ENCODE measurements around the gene NHLRC4. TPM values are rescaled to one million over a fixed set of nuclear protein-coding genes. Genes with fewer than 3 reads are reported as not detected.

Gene NHLRC4
- total and polyA plus RNA-seq, 2 of the 4 experiments (the other 2 are of a cell fraction) = 0.72 to 0.84 TPM

DNA sequence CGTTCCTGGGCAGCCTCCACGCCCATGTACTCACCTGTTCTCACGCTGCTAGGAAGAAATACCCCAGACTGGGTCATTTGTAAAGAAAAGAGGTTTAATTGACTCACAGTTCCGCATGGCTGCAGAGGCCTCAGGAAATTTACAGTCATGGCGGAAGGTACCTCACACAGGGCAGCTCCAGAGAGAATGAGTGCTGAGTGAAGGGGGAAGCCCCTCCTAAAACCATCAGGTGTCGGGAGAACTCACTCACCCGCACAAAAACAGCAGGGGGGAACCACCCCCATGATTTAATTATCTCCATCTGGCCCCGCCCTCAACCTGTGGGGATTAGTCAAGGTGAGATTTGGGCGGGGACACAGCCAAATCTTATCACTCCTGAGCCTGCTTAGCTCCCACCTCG, 41.2 kb downstream of the NHLRC4 start:
- dilution Hi-C loops (cut with HindIII; ENCODE audit: low sequenced_read_pairs, unreplicated experiment) = no loop called here
- Histone ChIP-seq H2BK15ac (ENCODE audit: low read depth, low read length) (no peak overlapping the region), H2AK9ac (replicated peaks; ENCODE audit: low read depth, low read length, poor library complexity) (no peak overlapping the region), H2BK5ac (ENCODE audit: low read depth, low read length, poor library complexity, severe bottlenecking) (no peak overlapping the region), H3K14ac (replicated peaks; ENCODE audit: low read depth, low read length) (no peak overlapping the region), H3K18ac (ENCODE audit: low read depth, low read length) (no peak overlapping the region), H2AK5ac (ENCODE audit: low read depth, low read length) (no peak overlapping the region), H3K56ac (ENCODE audit: extremely low read depth, insufficient read depth, low read length) (no peak overlapping the region), H3K4me1 (ENCODE audit: control insufficient read depth, insufficient read depth, low read length) (no peaks in the 10 kb centered on the region), H3K4me2 (ENCODE audit: low read depth, low read length) (no peak overlapping the region), H3K4ac (ENCODE audit: low read depth, low read length) (no peak overlapping the region), H3K27me3 (ENCODE audit: control insufficient read depth, insufficient read depth, low read length) (no peaks in the 10 kb centered on the region), H4K5ac (ENCODE audit: low read depth, low read length) (no peak overlapping the region), H3K27ac (ENCODE audit: insufficient read depth, low read length) (no peak overlapping the region), H4K91ac (ENCODE audit: insufficient read depth, low read depth, low read length) (no peak overlapping the region), H3K79me1 (ENCODE audit: low read depth in 1 of 2, low read length in 2 of 2) (peaks cover 12 to 37% of the 10 kb centered on the region in 2 experiments), H3K9me3 (ENCODE audit: control insufficient read depth, insufficient read depth, low read length) (no peaks in the 10 kb centered on the region; the same call in 1 of the 2 replicates), H3K36me3 (ENCODE audit: control insufficient read depth, insufficient read depth, low read length) (no peaks in the 10 kb centered on the region), H3K23ac (ENCODE audit: low read depth, low read length) (no peak overlapping the region), H4K8ac (ENCODE audit: low read depth in 2 of 2, low read length in 2 of 2) (no peak overlapping the region), H2AFZ (replicated peaks; ENCODE audit: low read length, poor library complexity) (no peak overlapping the region), H2BK20ac (ENCODE audit: low read depth, low read length) (no peak overlapping the region), H2BK120ac (ENCODE audit: low read depth, low read length) (no peak overlapping the region), H4K20me1 (ENCODE audit: insufficient read depth, low read length) (peaks cover 17% of the 10 kb centered on the region), H3K9ac (ENCODE audit: low read depth, low read length) (no peak overlapping the region), H3K4me3 (ENCODE audit: insufficient read depth, low read depth, low read length) (no peak overlapping the region), H3K9me1 (ENCODE audit: insufficient read depth, low read length) (peaks cover 3% of the 10 kb centered on the region; the same call in 1 of the 2 replicates)
- in situ Hi-C loops (cut with MboI; ENCODE audit: low sequenced_read_pairs) = no loop called here
- POLR2A ChIA-PET (ENCODE audit: unreplicated experiment) = no interaction called here
- CTCF ChIA-PET = no interaction called here
- TF ChIP-seq SMC3 (IDR thresholded peaks at IDR 0.05; ENCODE audit: low read depth, low read length) (no peak), NFE2L2 (IDR thresholded peaks at IDR 0.05; ENCODE audit: low read depth, low read length) (no peak), MAFK (IDR thresholded peaks at IDR 0.05; ENCODE audit: low read depth, low read length) (no peak), BHLHE40 (IDR thresholded peaks at IDR 0.05; ENCODE audit: low read depth, low read length) (no peak), CEBPB (IDR thresholded peaks at IDR 0.05; ENCODE audit: low read depth, low read length) (no peak)
- TF ChIP-seq, protein P1, sequence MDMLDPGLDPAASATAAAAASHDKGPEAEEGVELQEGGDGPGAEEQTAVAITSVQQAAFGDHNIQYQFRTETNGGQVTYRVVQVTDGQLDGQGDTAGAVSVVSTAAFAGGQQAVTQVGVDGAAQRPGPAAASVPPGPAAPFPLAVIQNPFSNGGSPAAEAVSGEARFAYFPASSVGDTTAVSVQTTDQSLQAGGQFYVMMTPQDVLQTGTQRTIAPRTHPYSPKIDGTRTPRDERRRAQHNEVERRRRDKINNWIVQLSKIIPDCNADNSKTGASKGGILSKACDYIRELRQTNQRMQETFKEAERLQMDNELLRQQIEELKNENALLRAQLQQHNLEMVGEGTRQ (IDR thresholded peaks at IDR 0.05; ENCODE audit: low read depth, low read length) = no peak
- TF ChIP-seq, protein P2, sequence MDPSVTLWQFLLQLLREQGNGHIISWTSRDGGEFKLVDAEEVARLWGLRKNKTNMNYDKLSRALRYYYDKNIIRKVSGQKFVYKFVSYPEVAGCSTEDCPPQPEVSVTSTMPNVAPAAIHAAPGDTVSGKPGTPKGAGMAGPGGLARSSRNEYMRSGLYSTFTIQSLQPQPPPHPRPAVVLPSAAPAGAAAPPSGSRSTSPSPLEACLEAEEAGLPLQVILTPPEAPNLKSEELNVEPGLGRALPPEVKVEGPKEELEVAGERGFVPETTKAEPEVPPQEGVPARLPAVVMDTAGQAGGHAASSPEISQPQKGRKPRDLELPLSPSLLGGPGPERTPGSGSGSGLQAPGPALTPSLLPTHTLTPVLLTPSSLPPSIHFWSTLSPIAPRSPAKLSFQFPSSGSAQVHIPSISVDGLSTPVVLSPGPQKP (IDR thresholded peaks at IDR 0.05; ENCODE audit: borderline replicate concordance, low read depth, low read length) = no peak
- TF ChIP-seq, protein P3, sequence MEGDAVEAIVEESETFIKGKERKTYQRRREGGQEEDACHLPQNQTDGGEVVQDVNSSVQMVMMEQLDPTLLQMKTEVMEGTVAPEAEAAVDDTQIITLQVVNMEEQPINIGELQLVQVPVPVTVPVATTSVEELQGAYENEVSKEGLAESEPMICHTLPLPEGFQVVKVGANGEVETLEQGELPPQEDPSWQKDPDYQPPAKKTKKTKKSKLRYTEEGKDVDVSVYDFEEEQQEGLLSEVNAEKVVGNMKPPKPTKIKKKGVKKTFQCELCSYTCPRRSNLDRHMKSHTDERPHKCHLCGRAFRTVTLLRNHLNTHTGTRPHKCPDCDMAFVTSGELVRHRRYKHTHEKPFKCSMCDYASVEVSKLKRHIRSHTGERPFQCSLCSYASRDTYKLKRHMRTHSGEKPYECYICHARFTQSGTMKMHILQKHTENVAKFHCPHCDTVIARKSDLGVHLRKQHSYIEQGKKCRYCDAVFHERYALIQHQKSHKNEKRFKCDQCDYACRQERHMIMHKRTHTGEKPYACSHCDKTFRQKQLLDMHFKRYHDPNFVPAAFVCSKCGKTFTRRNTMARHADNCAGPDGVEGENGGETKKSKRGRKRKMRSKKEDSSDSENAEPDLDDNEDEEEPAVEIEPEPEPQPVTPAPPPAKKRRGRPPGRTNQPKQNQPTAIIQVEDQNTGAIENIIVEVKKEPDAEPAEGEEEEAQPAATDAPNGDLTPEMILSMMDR (conservative IDR thresholded peaks at IDR 0.05; ENCODE audit: low read depth, low read length) = no peak
- no TSS peak for BruUV-seq (replicated peaks)
- DNase-seq (no peak), ATAC-seq (ENCODE audit: low read depth) (no peak)
- WGBS, 2 experiments (ENCODE audit: extremely low coverage in 2 of 2, insufficient read length in 1 of 2) = 40% methylated on average over 1 of the region's 10 CpGs; no CpG with 5 or more reads in 1 of the 2 experiments
- intact Hi-C loops (cut with micrococcal nuclease) = no loop called here
